ENCODE data around the gene MYO18B.

The MYO18B gene

DNA sequence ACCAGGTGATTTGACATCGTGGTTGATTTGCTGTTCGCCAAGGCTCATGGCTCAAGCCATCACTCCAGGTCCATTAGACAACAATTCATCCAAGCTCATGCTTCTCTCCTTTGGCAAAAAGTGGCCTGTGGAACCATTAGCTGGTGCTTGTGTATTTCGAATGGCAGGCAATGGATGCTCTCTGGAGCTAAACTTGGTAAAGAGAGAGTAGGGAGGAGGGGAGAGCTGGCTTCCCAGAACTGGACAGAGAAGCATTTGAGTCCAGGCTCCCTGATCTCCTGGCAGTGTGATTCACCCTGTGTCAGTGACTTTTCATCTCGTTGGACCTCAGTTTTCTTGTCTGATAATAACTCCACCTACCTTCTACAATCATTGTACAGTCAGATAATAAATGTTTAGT is 64.6 kb downstream of the MYO18B start:
- H3K4me3 ChIP-seq (ENCODE audit: low read depth, low read length) = no peak overlapping the region
- DNase-seq (ENCODE audit: low read depth, low spot score) = no peak
- in situ Hi-C loops (cut with HindIII; ENCODE audit: low sequenced_read_pairs) = no loop called here
- TF ChIP-seq CTCF (IDR thresholded peaks at IDR 0.05; ENCODE audit: low read depth, low read length) = no peak

- in situ Hi-C loops (cut with HindIII; ENCODE audit: low sequenced_read_pairs) = no loop called here
- TF ChIP-seq CTCF (IDR thresholded peaks at IDR 0.05; ENCODE audit: low read depth, low read length) = no peak
- H3K4me3 ChIP-seq (ENCODE audit: low read depth, low read length) = no peak overlapping the region
- no peak for DNase-seq (ENCODE audit: low read depth, low spot score)
Observed at GRCh38 chr22:25814685-25815084, 72.7 kb downstream of the MYO18B start.

DNA sequence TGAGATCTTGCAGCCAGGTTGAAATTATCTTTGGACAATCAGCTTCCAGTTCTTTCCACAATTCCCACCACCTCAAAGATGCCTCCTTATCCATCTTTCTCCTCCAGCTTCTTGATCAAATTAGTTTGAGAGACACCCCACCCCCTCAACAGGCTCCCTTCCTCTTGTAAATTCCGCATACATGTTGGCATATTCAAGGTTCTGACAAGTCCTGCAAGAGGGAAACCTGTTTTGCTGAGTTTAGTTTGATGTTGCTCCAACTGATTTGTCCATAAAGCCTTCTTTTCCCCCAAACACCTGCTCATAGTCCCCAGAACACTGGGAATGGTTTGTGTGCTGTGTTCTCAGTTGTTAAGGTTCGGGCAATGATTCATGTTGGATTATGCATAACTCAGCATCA is 73.6 kb downstream of the MYO18B start:
- DNase-seq (ENCODE audit: low read depth, low spot score) = no peak
- TF ChIP-seq CTCF (IDR thresholded peaks at IDR 0.05; ENCODE audit: low read depth, low read length) = no peak
- in situ Hi-C loops (cut with HindIII; ENCODE audit: low sequenced_read_pairs) = no loop called here
- no peak overlapping the region for H3K4me3 ChIP-seq (ENCODE audit: low read depth, low read length)

DNA sequence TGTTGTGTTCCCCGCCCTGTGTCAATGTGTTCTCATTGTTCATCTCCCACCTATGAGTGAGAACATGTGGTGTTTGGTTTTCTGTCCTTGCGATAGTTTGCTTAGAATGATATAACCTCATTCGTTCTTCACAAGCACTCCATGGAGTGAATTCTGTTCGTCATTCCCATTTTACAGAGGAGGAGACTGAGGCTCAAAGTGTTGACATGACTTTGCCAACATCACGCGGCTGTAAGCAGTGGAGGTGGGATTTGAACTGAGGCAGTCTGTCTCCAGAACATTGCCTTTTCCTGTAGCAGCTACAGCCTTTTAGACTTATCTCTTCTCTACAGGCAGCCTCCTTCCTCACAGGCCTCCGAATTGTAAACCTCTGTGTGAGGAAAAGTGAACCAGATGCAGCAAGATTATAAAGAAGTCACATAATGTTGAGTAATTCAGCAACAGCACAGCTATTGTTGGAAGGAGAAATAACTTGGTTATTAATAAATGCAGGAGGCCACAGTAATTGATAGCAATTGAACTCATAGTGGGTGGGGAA is 74.6 kb downstream of the MYO18B start:
- TF ChIP-seq CTCF (IDR thresholded peaks at IDR 0.05; ENCODE audit: low read depth, low read length) = no peak
- in situ Hi-C loops (cut with HindIII; ENCODE audit: low sequenced_read_pairs) = no loop called here
- no peak overlapping the region for H3K4me3 ChIP-seq (ENCODE audit: low read depth, low read length)
- no peak for DNase-seq (ENCODE audit: low read depth, low spot score)

- in situ Hi-C loops (cut with HindIII; ENCODE audit: low sequenced_read_pairs) = no loop called here
- DNase-seq (ENCODE audit: low read depth, low spot score) = no peak
- TF ChIP-seq CTCF (IDR thresholded peaks at IDR 0.05; ENCODE audit: low read depth, low read length) = no peak
- H3K4me3 ChIP-seq (ENCODE audit: low read depth, low read length) = no peak overlapping the region
Observed at GRCh38 chr22:25817092-25817943, 75.3 kb downstream of the MYO18B start.

- no peak for TF ChIP-seq CTCF (IDR thresholded peaks at IDR 0.05; ENCODE audit: low read depth, low read length)
- DNase-seq (ENCODE audit: low read depth, low spot score) = no peak
- in situ Hi-C loops (cut with HindIII; ENCODE audit: low sequenced_read_pairs) = no loop called here
- no peak overlapping the region for H3K4me3 ChIP-seq (ENCODE audit: low read depth, low read length)
Observed at GRCh38 chr22:25818541-25818940, 76.6 kb downstream of the MYO18B start.

Data from astrocyte of the spinal cord (primary cell).